ENCODE measurements around the gene NME2. TPM values are rescaled to one million over a fixed set of nuclear protein-coding genes. Genes with fewer than 3 reads are reported as not detected.

NME2 gene
- total and polyA plus RNA-seq, 4 donors = 170 to 310 (median 192) TPM

- H3K9ac ChIP-seq (ENCODE audit: low read depth in 1 of 2, low read length in 2 of 2) = peak overlapping the region; percentile 34 to 65
- 35% methylated on average over 6 of the region's 6 CpGs for WGBS
- no peak for DNase-seq (ENCODE audit: low spot score)
- peak overlapping the region in 1 of 2 donors; percentile 83 for H3K27ac ChIP-seq (ENCODE audit: low read depth in 1 of 2, low read length in 2 of 2)
- no peak for TF ChIP-seq JUND (IDR thresholded peaks at IDR 0.05)
- no peak for TF ChIP-seq ZBTB33 (IDR thresholded peaks at IDR 0.05)
- no peak for TF ChIP-seq YY1 (IDR thresholded peaks at IDR 0.05)
- TF ChIP-seq MAX (IDR thresholded peaks at IDR 0.05) = no peak
- TF ChIP-seq TAF1 (conservative IDR thresholded peaks at IDR 0.05) = no peak
- no peak for TF ChIP-seq RXRA (IDR thresholded peaks at IDR 0.05)
- TF ChIP-seq, protein P1, sequence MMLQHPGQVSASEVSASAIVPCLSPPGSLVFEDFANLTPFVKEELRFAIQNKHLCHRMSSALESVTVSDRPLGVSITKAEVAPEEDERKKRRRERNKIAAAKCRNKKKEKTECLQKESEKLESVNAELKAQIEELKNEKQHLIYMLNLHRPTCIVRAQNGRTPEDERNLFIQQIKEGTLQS (IDR thresholded peaks at IDR 0.05) = no peak
- no peak for TF ChIP-seq FOXA2 (IDR thresholded peaks at IDR 0.05)
- TF ChIP-seq NR2F2 (IDR thresholded peaks at IDR 0.05) = no peak
- TF ChIP-seq SP1 (IDR thresholded peaks at IDR 0.05) = no peak
- no peak for TF ChIP-seq GABPA (IDR thresholded peaks at IDR 0.05 in 1 of 2, conservative IDR thresholded peaks at IDR 0.05 in 1 of 2)
- TF ChIP-seq, protein P2, sequence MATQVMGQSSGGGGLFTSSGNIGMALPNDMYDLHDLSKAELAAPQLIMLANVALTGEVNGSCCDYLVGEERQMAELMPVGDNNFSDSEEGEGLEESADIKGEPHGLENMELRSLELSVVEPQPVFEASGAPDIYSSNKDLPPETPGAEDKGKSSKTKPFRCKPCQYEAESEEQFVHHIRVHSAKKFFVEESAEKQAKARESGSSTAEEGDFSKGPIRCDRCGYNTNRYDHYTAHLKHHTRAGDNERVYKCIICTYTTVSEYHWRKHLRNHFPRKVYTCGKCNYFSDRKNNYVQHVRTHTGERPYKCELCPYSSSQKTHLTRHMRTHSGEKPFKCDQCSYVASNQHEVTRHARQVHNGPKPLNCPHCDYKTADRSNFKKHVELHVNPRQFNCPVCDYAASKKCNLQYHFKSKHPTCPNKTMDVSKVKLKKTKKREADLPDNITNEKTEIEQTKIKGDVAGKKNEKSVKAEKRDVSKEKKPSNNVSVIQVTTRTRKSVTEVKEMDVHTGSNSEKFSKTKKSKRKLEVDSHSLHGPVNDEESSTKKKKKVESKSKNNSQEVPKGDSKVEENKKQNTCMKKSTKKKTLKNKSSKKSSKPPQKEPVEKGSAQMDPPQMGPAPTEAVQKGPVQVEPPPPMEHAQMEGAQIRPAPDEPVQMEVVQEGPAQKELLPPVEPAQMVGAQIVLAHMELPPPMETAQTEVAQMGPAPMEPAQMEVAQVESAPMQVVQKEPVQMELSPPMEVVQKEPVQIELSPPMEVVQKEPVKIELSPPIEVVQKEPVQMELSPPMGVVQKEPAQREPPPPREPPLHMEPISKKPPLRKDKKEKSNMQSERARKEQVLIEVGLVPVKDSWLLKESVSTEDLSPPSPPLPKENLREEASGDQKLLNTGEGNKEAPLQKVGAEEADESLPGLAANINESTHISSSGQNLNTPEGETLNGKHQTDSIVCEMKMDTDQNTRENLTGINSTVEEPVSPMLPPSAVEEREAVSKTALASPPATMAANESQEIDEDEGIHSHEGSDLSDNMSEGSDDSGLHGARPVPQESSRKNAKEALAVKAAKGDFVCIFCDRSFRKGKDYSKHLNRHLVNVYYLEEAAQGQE (IDR thresholded peaks at IDR 0.05) = no peak
- no peak for TF ChIP-seq RAD21 (IDR thresholded peaks at IDR 0.05)
- no peak for TF ChIP-seq FOXA1 (IDR thresholded peaks at IDR 0.05)
- TF ChIP-seq EGR1 (IDR thresholded peaks at IDR 0.05; ENCODE audit: low read depth in 2 of 2) = no peak
- TF ChIP-seq, protein P3, sequence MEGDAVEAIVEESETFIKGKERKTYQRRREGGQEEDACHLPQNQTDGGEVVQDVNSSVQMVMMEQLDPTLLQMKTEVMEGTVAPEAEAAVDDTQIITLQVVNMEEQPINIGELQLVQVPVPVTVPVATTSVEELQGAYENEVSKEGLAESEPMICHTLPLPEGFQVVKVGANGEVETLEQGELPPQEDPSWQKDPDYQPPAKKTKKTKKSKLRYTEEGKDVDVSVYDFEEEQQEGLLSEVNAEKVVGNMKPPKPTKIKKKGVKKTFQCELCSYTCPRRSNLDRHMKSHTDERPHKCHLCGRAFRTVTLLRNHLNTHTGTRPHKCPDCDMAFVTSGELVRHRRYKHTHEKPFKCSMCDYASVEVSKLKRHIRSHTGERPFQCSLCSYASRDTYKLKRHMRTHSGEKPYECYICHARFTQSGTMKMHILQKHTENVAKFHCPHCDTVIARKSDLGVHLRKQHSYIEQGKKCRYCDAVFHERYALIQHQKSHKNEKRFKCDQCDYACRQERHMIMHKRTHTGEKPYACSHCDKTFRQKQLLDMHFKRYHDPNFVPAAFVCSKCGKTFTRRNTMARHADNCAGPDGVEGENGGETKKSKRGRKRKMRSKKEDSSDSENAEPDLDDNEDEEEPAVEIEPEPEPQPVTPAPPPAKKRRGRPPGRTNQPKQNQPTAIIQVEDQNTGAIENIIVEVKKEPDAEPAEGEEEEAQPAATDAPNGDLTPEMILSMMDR (IDR thresholded peaks at IDR 0.05; ENCODE audit: low read depth, low read length, missing input control) = no peak
- no peak for TF ChIP-seq HNF4A (conservative IDR thresholded peaks at IDR 0.05)
- peak overlapping the region; percentile 78 to 96 (median 82) for H3K4me3 ChIP-seq (ENCODE audit: low read depth in 1 of 3, low read length in 3 of 3)
- no peaks in the 10 kb centered on the region for H3K9me3 ChIP-seq (ENCODE audit: control insufficient read depth in 4 of 4, low read length in 3 of 4)
- H3K27me3 ChIP-seq (ENCODE audit: control insufficient read depth in 4 of 4, insufficient read depth in 4 of 4, low read length in 3 of 4) = no peaks in the 10 kb centered on the region
- H3K4me1 ChIP-seq (ENCODE audit: control insufficient read depth in 4 of 4, insufficient read depth in 4 of 4, low read length in 3 of 4) = peaks cover 0 to 18% (median 10%) of the 10 kb centered on the region in 4 donors
- peaks cover 0 to 10% (median 4%) of the 10 kb centered on the region in 4 donors for H3K36me3 ChIP-seq (ENCODE audit: control insufficient read depth in 4 of 4, insufficient read depth in 3 of 4, low read depth in 1 of 4, low read length in 3 of 4)
These were observed 12.0 kb upstream of the NME2 start for GRCh38 chr17:51154176-51154575.
